Fibroblast of mammary gland (primary cell): ENCODE results near the gene AOC1.

Experiments
- DNase-seq: peaks from one replicate; pipeline ENCODE4 v3.0.0-alpha.2; 2010; ENCODE audit warnings: low read depth
- H3K4me3 ChIP-seq: 2 replicates; pipeline ENCODE4 v1.5.1; 2011; ENCODE audit warnings: low read depth, mild to moderate bottlenecking, low read length, moderate library complexity; ENCODE audit not compliant: control insufficient read depth
- CTCF ChIP-seq: conservative IDR thresholded peaks from 2 replicates; pipeline ENCODE4 v1.5.1; 2011; ENCODE audit warnings: low read depth, low read length, inconsistent platforms; ENCODE audit not compliant: control insufficient read depth, insufficient read depth

Gene AOC1

GRCh38 chr7:150910996-150911422 is 58.7 kb downstream of the AOC1 start:
- no peak for TF ChIP-seq CTCF
- H3K4me3 ChIP-seq = no peak overlapping the region
- DNase-seq = no peak
